ENCODE data around the gene FES.
"Not testable (repeated sequence)": the region's sequence is repeated elsewhere in the genome, so short reads cannot be mapped to it uniquely, and the experiment has no call there.

FES gene

DNA sequence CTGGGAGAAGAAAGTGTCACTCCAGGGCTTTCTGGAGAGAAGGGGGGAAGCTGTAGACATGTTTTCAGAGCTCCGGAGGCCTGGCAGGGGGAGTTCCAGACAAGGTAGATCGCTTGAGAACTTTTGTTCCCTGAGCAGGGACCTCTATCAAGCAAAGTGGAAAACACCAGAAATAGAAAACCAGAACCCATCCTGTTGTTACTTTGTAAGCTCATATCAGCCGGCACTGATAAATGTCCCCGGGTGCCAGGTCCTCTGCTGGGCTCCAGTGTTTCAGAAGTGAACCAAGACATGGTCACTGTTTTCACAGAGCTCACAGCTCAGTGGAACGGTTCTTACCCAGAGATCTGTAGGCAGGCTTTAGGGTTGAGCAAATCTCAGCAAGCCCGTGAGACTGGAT lies 34.5 kb downstream of the FES start:
- ATAC-seq (ENCODE audit: insufficient read depth, low read depth) (no peak), DNase-seq (no peak)
- Histone ChIP-seq H3K36me3 (ENCODE audit: insufficient read depth, low read length) (peaks cover 71% of the 10 kb centered on the region), H3K79me2 (ENCODE audit: insufficient read depth, low read length) (no peaks in the 10 kb centered on the region), H3K9ac (ENCODE audit: low read depth, low read length) (no peak overlapping the region), H3K9me3 (ENCODE audit: insufficient read depth, low read length, severe bottlenecking) (no peaks in the 10 kb centered on the region), H3K4me2 (ENCODE audit: insufficient read depth, low read length) (no peak overlapping the region), H3K4me1 (ENCODE audit: insufficient read depth, low read length) (no peaks in the 10 kb centered on the region), H3K27me3 (ENCODE audit: insufficient read depth, low read length, poor library complexity) (no peaks in the 10 kb centered on the region), H3K27ac (ENCODE audit: low read length) (no peak overlapping the region), H4K20me1 (ENCODE audit: insufficient read depth, low read length) (no peaks in the 10 kb centered on the region), H3K4me3 (ENCODE audit: low read depth in 1 of 2, low read length in 2 of 2) (no peak overlapping the region), H2AFZ (ENCODE audit: low read depth, low read length) (no peak overlapping the region)
- no peak for TF ChIP-seq EZH2 (IDR thresholded peaks at IDR 0.05; ENCODE audit: borderline replicate concordance, low read depth, low read length, severe bottlenecking)
- TF ChIP-seq, protein P1, sequence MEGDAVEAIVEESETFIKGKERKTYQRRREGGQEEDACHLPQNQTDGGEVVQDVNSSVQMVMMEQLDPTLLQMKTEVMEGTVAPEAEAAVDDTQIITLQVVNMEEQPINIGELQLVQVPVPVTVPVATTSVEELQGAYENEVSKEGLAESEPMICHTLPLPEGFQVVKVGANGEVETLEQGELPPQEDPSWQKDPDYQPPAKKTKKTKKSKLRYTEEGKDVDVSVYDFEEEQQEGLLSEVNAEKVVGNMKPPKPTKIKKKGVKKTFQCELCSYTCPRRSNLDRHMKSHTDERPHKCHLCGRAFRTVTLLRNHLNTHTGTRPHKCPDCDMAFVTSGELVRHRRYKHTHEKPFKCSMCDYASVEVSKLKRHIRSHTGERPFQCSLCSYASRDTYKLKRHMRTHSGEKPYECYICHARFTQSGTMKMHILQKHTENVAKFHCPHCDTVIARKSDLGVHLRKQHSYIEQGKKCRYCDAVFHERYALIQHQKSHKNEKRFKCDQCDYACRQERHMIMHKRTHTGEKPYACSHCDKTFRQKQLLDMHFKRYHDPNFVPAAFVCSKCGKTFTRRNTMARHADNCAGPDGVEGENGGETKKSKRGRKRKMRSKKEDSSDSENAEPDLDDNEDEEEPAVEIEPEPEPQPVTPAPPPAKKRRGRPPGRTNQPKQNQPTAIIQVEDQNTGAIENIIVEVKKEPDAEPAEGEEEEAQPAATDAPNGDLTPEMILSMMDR (IDR thresholded peaks at IDR 0.05; ENCODE audit: borderline replicate concordance, extremely low read depth, low read length, poor library complexity, severe bottlenecking) = no peak

DNA sequence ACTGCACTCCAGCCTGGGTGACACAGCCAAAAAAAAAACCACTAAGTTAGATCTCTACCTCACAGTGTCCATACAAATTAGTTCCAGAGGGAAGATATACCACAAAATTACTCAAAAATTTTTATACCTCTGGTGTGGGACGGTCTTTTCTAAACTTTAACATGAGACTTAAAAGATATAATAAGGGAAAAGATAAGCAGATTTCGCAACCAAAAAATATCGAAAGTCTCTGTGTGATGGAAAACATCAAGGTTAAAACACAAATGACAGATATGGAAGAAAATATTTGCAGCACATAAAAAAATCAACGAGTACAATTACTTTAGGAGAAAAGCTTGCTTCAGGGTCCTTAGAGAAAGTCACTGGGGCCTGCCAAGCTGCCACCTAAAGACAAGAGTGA lies 37.6 kb downstream of the FES start:
- Histone ChIP-seq H3K27me3 (ENCODE audit: insufficient read depth, low read length, poor library complexity) (no peaks in the 10 kb centered on the region), H2AFZ (ENCODE audit: low read depth, low read length) (no peak overlapping the region), H3K79me2 (ENCODE audit: insufficient read depth, low read length) (no peaks in the 10 kb centered on the region), H3K4me1 (ENCODE audit: insufficient read depth, low read length) (no peaks in the 10 kb centered on the region), H3K9ac (ENCODE audit: low read depth, low read length) (no peak overlapping the region), H3K36me3 (ENCODE audit: insufficient read depth, low read length) (peaks cover 44% of the 10 kb centered on the region), H3K4me2 (ENCODE audit: insufficient read depth, low read length) (no peak overlapping the region), H3K27ac (ENCODE audit: low read length) (no peak overlapping the region), H4K20me1 (ENCODE audit: insufficient read depth, low read length) (no peaks in the 10 kb centered on the region), H3K9me3 (ENCODE audit: insufficient read depth, low read length, severe bottlenecking) (no peaks in the 10 kb centered on the region), H3K4me3 (ENCODE audit: low read depth in 1 of 2, low read length in 2 of 2) (no peak overlapping the region)
- no peak for ATAC-seq (ENCODE audit: insufficient read depth, low read depth)
- DNase-seq = no peak
- TF ChIP-seq, protein P1 (IDR thresholded peaks at IDR 0.05; ENCODE audit: borderline replicate concordance, extremely low read depth, low read length, poor library complexity, severe bottlenecking) = no peak
- no peak for TF ChIP-seq EZH2 (IDR thresholded peaks at IDR 0.05; ENCODE audit: borderline replicate concordance, low read depth, low read length, severe bottlenecking)

DNA sequence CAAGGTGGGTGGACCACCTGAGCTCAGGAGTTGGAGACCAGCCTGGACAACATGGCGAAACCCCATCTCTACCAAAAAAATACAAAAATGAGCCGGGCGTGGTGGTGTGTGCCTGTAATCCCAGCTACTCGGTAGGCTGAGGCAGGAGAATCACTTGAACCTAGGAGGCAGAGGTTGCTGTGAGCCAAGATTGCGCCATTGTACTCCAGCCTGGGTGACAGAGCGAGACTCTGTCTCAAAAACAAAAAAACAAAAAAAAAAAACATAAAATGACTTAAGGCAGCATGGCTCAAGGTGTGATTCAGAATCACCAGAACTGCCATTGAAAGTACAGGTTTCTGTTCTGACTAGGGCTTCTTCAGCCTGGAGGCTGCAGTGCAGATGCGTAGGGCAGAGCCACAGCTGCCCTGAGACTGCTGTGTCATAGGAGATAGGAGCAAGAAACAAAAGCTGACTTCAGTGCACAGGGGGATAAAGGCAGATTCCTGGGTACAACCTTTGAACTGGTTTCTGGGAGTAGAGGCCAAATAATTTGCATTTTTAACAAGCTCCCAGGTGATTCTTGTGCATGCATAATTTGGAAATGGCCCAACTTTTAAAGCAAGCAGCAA lies 38.5 kb downstream of the FES start:
- not testable (repeated sequence) for H3K9ac ChIP-seq (ENCODE audit: low read depth, low read length); H3K9me3 ChIP-seq (ENCODE audit: insufficient read depth, low read length, severe bottlenecking); H3K79me2 ChIP-seq (ENCODE audit: insufficient read depth, low read length); DNase-seq; H3K4me1 ChIP-seq (ENCODE audit: insufficient read depth, low read length); H4K20me1 ChIP-seq (ENCODE audit: insufficient read depth, low read length); H3K4me3 ChIP-seq (ENCODE audit: low read depth in 1 of 2, low read length in 2 of 2); ATAC-seq (ENCODE audit: insufficient read depth, low read depth); H2AFZ ChIP-seq (ENCODE audit: low read depth, low read length); H3K4me2 ChIP-seq (ENCODE audit: insufficient read depth, low read length); H3K27ac ChIP-seq (ENCODE audit: low read length); H3K27me3 ChIP-seq (ENCODE audit: insufficient read depth, low read length, poor library complexity)
- peaks cover 35% of the 10 kb centered on the region for H3K36me3 ChIP-seq (ENCODE audit: insufficient read depth, low read length)

DNA sequence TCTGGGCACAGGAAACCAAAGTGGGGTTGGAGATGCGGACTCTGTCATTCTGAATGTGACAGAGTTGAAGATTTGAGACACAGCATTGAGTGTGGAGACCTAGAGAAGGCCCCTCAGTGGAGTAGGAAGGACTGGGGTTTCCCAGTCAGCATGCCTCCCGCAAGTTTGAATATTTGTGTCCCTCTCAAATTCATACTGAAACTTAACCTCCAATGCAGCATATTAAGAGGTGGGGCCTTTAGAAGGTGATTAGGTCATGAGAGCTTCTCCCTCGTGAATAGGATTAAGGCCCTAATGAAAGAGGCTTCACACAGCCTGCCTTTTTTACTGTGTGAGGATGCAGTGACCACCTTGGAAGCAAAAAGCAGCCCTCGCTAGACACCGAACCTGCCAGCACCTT lies 40.1 kb downstream of the FES start:
- ATAC-seq (ENCODE audit: insufficient read depth, low read depth) (no peak), DNase-seq (no peak)
- Histone ChIP-seq H3K36me3 (ENCODE audit: insufficient read depth, low read length) (peaks cover 19% of the 10 kb centered on the region), H3K9ac (ENCODE audit: low read depth, low read length) (no peak overlapping the region), H3K4me1 (ENCODE audit: insufficient read depth, low read length) (peaks cover 8% of the 10 kb centered on the region), H3K27ac (ENCODE audit: low read length) (no peak overlapping the region), H3K79me2 (ENCODE audit: insufficient read depth, low read length) (peaks cover 4% of the 10 kb centered on the region; the same call in 1 of the 2 replicates), H3K4me3 (ENCODE audit: low read depth in 1 of 2, low read length in 2 of 2) (no peak overlapping the region), H3K4me2 (ENCODE audit: insufficient read depth, low read length) (no peak overlapping the region), H2AFZ (ENCODE audit: low read depth, low read length) (no peak overlapping the region), H4K20me1 (ENCODE audit: insufficient read depth, low read length) (no peaks in the 10 kb centered on the region), H3K27me3 (ENCODE audit: insufficient read depth, low read length, poor library complexity) (no peaks in the 10 kb centered on the region), H3K9me3 (ENCODE audit: insufficient read depth, low read length, severe bottlenecking) (no peaks in the 10 kb centered on the region)
- no peak for TF ChIP-seq EZH2 (IDR thresholded peaks at IDR 0.05; ENCODE audit: borderline replicate concordance, low read depth, low read length, severe bottlenecking)
- TF ChIP-seq, protein P1 (IDR thresholded peaks at IDR 0.05; ENCODE audit: borderline replicate concordance, extremely low read depth, low read length, poor library complexity, severe bottlenecking) = no peak

DNA sequence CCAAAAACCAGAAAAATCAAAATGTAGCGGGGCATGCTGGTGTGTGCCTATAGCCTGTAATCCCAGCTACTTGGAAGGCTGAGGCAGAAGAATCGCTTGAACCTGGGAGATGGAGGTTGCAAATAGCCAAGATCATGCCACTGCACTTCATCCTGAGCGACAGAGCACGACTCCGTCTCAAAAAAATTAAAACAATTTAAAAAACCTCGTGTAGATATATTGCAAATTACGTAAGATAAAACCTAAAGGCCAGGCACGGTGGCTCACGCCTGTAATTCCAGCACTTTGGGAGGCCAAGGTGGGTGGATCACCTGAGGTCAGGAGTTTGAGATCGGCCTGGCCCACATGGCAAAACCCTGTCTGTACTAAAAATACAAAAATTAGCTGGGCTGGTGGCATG lies 42.5 kb downstream of the FES start:
- not testable (repeated sequence) for H3K9me3 ChIP-seq (ENCODE audit: insufficient read depth, low read length, severe bottlenecking); H3K27me3 ChIP-seq (ENCODE audit: insufficient read depth, low read length, poor library complexity); ATAC-seq (ENCODE audit: insufficient read depth, low read depth); H3K27ac ChIP-seq (ENCODE audit: low read length); H3K4me2 ChIP-seq (ENCODE audit: insufficient read depth, low read length); H2AFZ ChIP-seq (ENCODE audit: low read depth, low read length); H3K36me3 ChIP-seq (ENCODE audit: insufficient read depth, low read length); H4K20me1 ChIP-seq (ENCODE audit: insufficient read depth, low read length); H3K4me3 ChIP-seq (ENCODE audit: low read depth in 1 of 2, low read length in 2 of 2); H3K9ac ChIP-seq (ENCODE audit: low read depth, low read length); DNase-seq
- H3K4me1 ChIP-seq (ENCODE audit: insufficient read depth, low read length) = peaks cover 24% of the 10 kb centered on the region
- peaks cover 18% of the 10 kb centered on the region for H3K79me2 ChIP-seq (ENCODE audit: insufficient read depth, low read length)

DNA sequence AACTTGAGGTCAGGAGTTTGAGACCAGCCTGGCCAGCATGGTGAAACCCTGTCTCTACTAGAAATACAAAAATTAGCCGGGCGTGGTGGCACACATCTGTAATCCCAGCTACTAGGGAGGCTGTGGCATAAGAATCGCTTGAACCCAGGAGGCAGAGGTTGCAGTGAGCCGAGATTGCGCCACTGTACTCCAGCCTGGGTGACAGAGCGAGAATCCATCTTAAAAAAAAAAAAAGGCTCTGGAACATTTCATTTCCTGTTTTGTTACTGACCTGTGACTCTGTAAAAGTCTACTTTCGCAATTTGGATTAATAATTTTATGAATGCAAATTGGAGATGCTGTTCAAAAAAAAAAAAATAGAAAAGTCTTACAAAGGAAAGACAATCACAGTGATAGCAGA lies 43.8 kb downstream of the FES start:
- not testable (repeated sequence) for DNase-seq; H3K27me3 ChIP-seq (ENCODE audit: insufficient read depth, low read length, poor library complexity); H2AFZ ChIP-seq (ENCODE audit: low read depth, low read length); H3K36me3 ChIP-seq (ENCODE audit: insufficient read depth, low read length); H3K4me3 ChIP-seq (ENCODE audit: low read depth in 1 of 2, low read length in 2 of 2); H4K20me1 ChIP-seq (ENCODE audit: insufficient read depth, low read length); H3K4me2 ChIP-seq (ENCODE audit: insufficient read depth, low read length); H3K27ac ChIP-seq (ENCODE audit: low read length); H3K9ac ChIP-seq (ENCODE audit: low read depth, low read length); ATAC-seq (ENCODE audit: insufficient read depth, low read depth); H3K9me3 ChIP-seq (ENCODE audit: insufficient read depth, low read length, severe bottlenecking)
- Histone ChIP-seq H3K4me1 (ENCODE audit: insufficient read depth, low read length) (peaks cover 34% of the 10 kb centered on the region), H3K79me2 (ENCODE audit: insufficient read depth, low read length) (peaks cover 23% of the 10 kb centered on the region)
